Caki2 (cell line): ENCODE results near the gene SAMD15. TPM values are rescaled to one million over a fixed set of nuclear protein-coding genes. Genes with fewer than 3 reads are reported as not detected.

Experiments
- DNase-seq: peaks from one replicate; pipeline ENCODE4 v3.0.0-alpha.2; 2015; ENCODE audit warnings: low read depth
- in situ Hi-C: cut with HindIII; loops from 2 replicates; pipeline ENCODE4 v1.10.0; 2016; ENCODE audit warnings: low sequenced_read_pairs, low pct_unique_long_range_greater_than_20kb, mixed read lengths
- total RNA-seq: library from RNA; depleted of rRNA; stranded (reverse); fragments of >200 nt; shearing (Covaris generic); gene quantifications from 2 replicates; pipeline ENCODE4 v1.2.3, GENCODE V29; 2014; ENCODE audit warnings: low replicate concordance; rRNA removed

SAMD15 gene
- total RNA-seq, 1 experiment from 2014 or later: 0.95 TPM

DNA sequence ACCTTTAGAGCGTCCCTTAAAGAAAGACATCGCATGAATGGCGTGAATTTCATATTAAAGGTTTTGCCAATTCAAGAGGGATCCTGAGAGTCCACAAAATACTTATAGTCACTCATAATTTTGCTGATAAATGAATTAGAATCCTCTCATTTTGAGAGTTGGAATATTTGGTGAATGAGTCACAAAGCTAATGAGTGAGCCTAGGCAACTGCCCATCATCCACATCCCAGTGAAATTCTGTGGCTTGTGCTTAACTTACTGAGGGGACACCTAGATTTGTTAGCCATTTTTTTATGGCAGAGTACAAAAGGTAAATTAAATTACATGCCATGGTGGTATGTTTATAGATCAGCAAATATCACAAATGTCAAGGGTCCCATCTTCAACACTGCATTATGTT, 58.9 kb downstream of the SAMD15 start:
- in situ Hi-C loops: no loop called here
- no peak for DNase-seq

DNA sequence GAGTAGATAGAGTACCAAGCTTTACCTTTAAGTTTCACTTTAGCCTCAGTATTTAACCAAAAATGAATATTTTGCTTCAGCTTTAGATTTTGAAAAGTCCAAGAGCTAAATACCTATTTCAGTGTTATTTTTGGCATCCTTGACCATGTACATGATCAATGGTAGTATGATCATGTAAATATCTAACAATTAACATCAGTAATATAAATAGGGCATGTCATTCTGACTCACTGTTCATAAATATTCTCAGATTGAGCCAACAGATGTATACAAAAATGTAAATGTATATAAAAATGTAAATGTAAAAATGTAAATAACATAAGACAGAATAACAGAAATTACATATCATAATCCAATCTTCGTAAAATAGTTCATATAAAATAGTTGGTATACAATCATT, 61.4 kb downstream of the SAMD15 start:
- in situ Hi-C loops: no loop called here
- no peak for DNase-seq

DNA sequence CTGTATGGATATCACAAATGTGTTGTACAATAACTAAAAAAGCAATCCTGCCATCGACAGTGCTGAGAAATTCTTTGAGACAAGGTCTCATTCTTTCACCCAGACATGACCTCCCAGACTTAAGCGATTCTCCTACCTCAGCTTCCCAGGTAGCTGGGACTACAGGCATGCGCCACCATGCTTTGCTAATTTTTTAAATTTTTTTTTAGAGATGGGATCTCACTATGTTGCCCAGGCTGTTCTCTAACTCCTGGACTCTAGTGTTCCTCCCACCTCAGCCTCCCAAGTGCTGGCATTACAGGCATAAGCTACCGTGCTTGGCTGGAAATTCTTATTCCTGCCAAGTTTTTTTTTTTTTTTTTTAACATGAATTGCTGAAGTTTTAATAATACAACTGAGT, 62.7 kb downstream of the SAMD15 start:
- in situ Hi-C loops: no loop called here

More for the DNA sequence above, 62.7 kb downstream of the SAMD15 start:
- no peak for DNase-seq

Other genes with a start within 250 kb of the SAMD15 start
- gene ZDHHC22, start 235.6 kb upstream of the SAMD15 start, total RNA-seq: 0.03 TPM in 1 of 2 replicates, not detected in the other
- 0.57 TPM in 1 of 2 replicates, not detected in the other for gene TMEM63C, start 195.6 kb upstream of the SAMD15 start, total RNA-seq
- 0.07 TPM in 1 of 2 replicates, not detected in the other for gene NGB, start 106.2 kb upstream of the SAMD15 start, total RNA-seq
- 9.4 and 27.4 TPM in 2 replicates for gene POMT2, start 56.5 kb upstream of the SAMD15 start, total RNA-seq
- gene GSTZ1, start 56.3 kb upstream of the SAMD15 start, total RNA-seq: 42.0 and 49.7 TPM in 2 replicates
- gene TMED8, start 285 bp upstream of the SAMD15 start, total RNA-seq: 2.2 and 3.7 TPM in 2 replicates
- gene NOXRED1, start 46.1 kb downstream of the SAMD15 start, total RNA-seq: not detected in 2 replicates
- 19.9 and 24.1 TPM in 2 replicates for gene VIPAS39, start 80.2 kb downstream of the SAMD15 start, total RNA-seq
- 136 and 165 TPM in 2 replicates for gene AHSA1, start 80.7 kb downstream of the SAMD15 start, total RNA-seq
- gene ISM2, start 121.4 kb downstream of the SAMD15 start, total RNA-seq: 0.14 TPM in 1 of 2 replicates, not detected in the other
- 14.4 and 15.9 TPM in 2 replicates for gene SPTLC2, start 239.3 kb downstream of the SAMD15 start, total RNA-seq